GM12878 (cell line): ENCODE results near the gene SLC37A2. TPM values are rescaled to one million over a fixed set of nuclear protein-coding genes. Genes with fewer than 3 reads are reported as not detected.

Experiments
- ATAC-seq: fragments of 200-7000 bp; cut with Tn5 transposase; 3 replicates; pipeline ENCODE4 v1.9.1; 2020; ENCODE audit warnings: mild to moderate bottlenecking, moderate library complexity
- BruUV-seq: library from RNA; stranded (reverse); fragments of 400-500 nt; replicated peaks from 2 replicates; lab custom pipeline; 2021; lab: Mats Ljungman, UMichigan
- CTCF ChIA-PET: fragments of 300-600 bp; sonication (Branson Sonifier 250); formaldehyde crosslinking; extraction: SDS; loops from one replicate; lab custom pipeline; 2021; ENCODE audit warnings: inconsistent platforms; lab: Yijun Ruan, JAX
- POLR2A ChIA-PET: fragments of 350-600 bp; formaldehyde crosslinking; extraction: SDS; loops from one replicate; lab custom pipeline; 2021; ENCODE audit warnings: inconsistent platforms; lab: Charles Lee
- RAD21 ChIA-PET: fragments of 300-600 bp; sonication (Branson Sonifier 250); formaldehyde crosslinking; loops from one replicate; lab custom pipeline; 2023; ENCODE audit warnings: antibody characterized with exemption; ENCODE audit not compliant: unreplicated experiment; lab: Charles Lee
- SMC1A ChIA-PET: fragments of 300-600 bp; sonication (Branson Sonifier 250); formaldehyde crosslinking; loops from one replicate; lab custom pipeline; 2023; ENCODE audit not compliant: unreplicated experiment, uncharacterized antibody; lab: Charles Lee
- DNase-seq: peaks from one replicate; pipeline ENCODE4 v3.0.0-alpha.2; 2011; ENCODE audit warnings: low read depth, low spot score
- FAIRE-seq: peaks from 3 replicates; lab custom pipeline; 2011; peaks lifted over from hg19 to GRCh38; lab: Jason Lieb, UNC
- H2AFZ ChIP-seq: 2 replicates; pipeline ENCODE4 v1.6.0; 2011; ENCODE audit warnings: low read depth, low read length, control low read depth; ENCODE audit not compliant: control insufficient read depth
- H3K27ac ChIP-seq: 2 replicates; pipeline ENCODE4 v1.5.1; 2011; ENCODE audit warnings: control low read depth; ENCODE audit not compliant: control insufficient read depth, insufficient read depth
- H3K27me3 ChIP-seq, 2 experiments: replicated peaks in 1 of 2; 2 replicates each; pipeline versions ENCODE4 v1.6.0 to v1.6.1; 2011; ENCODE audit warnings: low read length in 1 of 2; ENCODE audit not compliant: control insufficient read depth in 2 of 2, insufficient read depth in 2 of 2
- H3K36me3 ChIP-seq, 2 experiments: 2 replicates each; pipeline ENCODE4 v1.5.1; 2011; ENCODE audit warnings: low read length in 1 of 2; ENCODE audit not compliant: control insufficient read depth in 2 of 2, insufficient read depth in 2 of 2
- H3K4me1 ChIP-seq: 2 replicates; pipeline ENCODE4 v1.6.1; 2011; ENCODE audit warnings: mild to moderate bottlenecking, low read length, moderate library complexity, mixed read lengths; ENCODE audit not compliant: control insufficient read depth, insufficient read depth
- H3K4me2 ChIP-seq: 2 replicates; pipeline ENCODE4 v1.6.0; 2011; ENCODE audit warnings: control low read depth; ENCODE audit not compliant: control insufficient read depth, insufficient read depth
- H3K4me3 ChIP-seq: fragments of 200-600 bp; sonication (generic); 2 replicates; pipeline ENCODE4 v1.5.1; 2016
- H3K79me2 ChIP-seq: 2 replicates; pipeline ENCODE4 v1.6.0; 2011; ENCODE audit warnings: low read length; ENCODE audit not compliant: control insufficient read depth, insufficient read depth
- H3K9ac ChIP-seq: 2 replicates; pipeline ENCODE4 v1.8.0; 2011; ENCODE audit warnings: low read length, control low read depth, mixed read lengths; ENCODE audit not compliant: control insufficient read depth, insufficient read depth
- H3K9me3 ChIP-seq: replicated peaks from 3 replicates; pipeline ENCODE4 v1.5.1; 2011; ENCODE audit warnings: mild to moderate bottlenecking, low read length; ENCODE audit not compliant: control insufficient read depth, insufficient read depth
- H4K20me1 ChIP-seq: 2 replicates; pipeline ENCODE4 v1.6.0; 2011; ENCODE audit not compliant: control insufficient read depth, insufficient read depth
- BMI1 ChIP-seq: fragments of 450-650 bp; IDR thresholded peaks from 2 replicates; pipeline ENCODE4 v1.6.1; 2016; ENCODE audit warnings: mild to moderate bottlenecking, moderate library complexity, borderline replicate concordance
- IKZF1 ChIP-seq: fragments of 450-650 bp; conservative IDR thresholded peaks from 2 replicates; pipeline ENCODE4 v1.6.1; 2017; ENCODE audit warnings: antibody characterized with exemption, mild to moderate bottlenecking
- KLF5 ChIP-seq: fragments of 450-650 bp; IDR thresholded peaks from 2 replicates; pipeline ENCODE4 v1.6.1; 2014; ENCODE audit warnings: mild to moderate bottlenecking; ENCODE audit not compliant: partially characterized antibody
- MXI1 ChIP-seq: fragments of 150-350 bp; IDR thresholded peaks from 2 replicates; pipeline ENCODE4 v1.6.1; 2011; ENCODE audit warnings: low read depth, mild to moderate bottlenecking, inconsistent platforms, low read length, improper control_type of control experiment
- NR2F1 ChIP-seq: fragments of 450-650 bp; conservative IDR thresholded peaks from 2 replicates; pipeline ENCODE4 v1.6.1; 2017; ENCODE audit warnings: mild to moderate bottlenecking
- WGBS: methylation state at CpG from one replicate; pipeline ENCODE4 v1.1.6; 2016; ENCODE audit warnings: low lambda C conversion rate; ENCODE audit not compliant: insufficient replicate concordance, insufficient coverage; ENCODE audit errors: missing lambda C conversion rate; 5-methylcytosine and 5-hydroxymethylcytosine counted together
- in situ Hi-C: fragments of 300-500 bp; cut with MboI; formaldehyde crosslinking; loops from 9 replicates; pipeline ENCODE4 v1.14.3; 2018; ENCODE audit warnings: mixed read lengths
- intact Hi-C: fragments of 100-400 bp; cut with micrococcal nuclease; formaldehyde crosslinking; loops from one replicate; pipeline ENCODE4 v1.14.2; 2022; ENCODE audit not compliant: unreplicated experiment
- polyA plus RNA-seq, 11 experiments: library from polyadenylated mRNA; depleted of rRNA in 4 of 11; unstranded in 6 of 11; stranded (reverse) in 5 of 11; fragments of >200 nt; fragmentation: Nextera tagmentation in 4 of 11; fragmentation: Illumina TruSeq in 1 of 11; extraction: Ambion mirVana in 4 of 11; extraction: Trizol in 1 of 11; gene quantifications; 1 replicate in 1 of 11; 2 replicates in 10 of 11; pipeline versions ENCODE4 v1.2.1 to v1.2.3, GENCODE V29; 2011 to 2016; ENCODE audit warnings: inconsistent platforms in 2 of 11, missing spikeins in 2 of 11, low read depth in 1 of 11
- total RNA-seq, 4 experiments: library from RNA; depleted of rRNA in 3 of 4; stranded (reverse); fragments of >200 nt in 3 of 4; fragmentation: Illumina TruSeq in 1 of 4; extraction: Trizol in 1 of 4; gene quantifications; 2 replicates each; pipeline versions ENCODE4 v1.2.1 to v1.2.3, GENCODE V29; 2013 to 2021
- TF ChIP-seq, protein P1 (sequence below): fragments of 450-650 bp; IDR thresholded peaks from 2 replicates; pipeline ENCODE4 v1.6.1; 2017; ENCODE audit warnings: mild to moderate bottlenecking, low read depth, inconsistent platforms; ENCODE audit not compliant: poor library complexity, severe bottlenecking

Gene SLC37A2
- total and polyA plus RNA-seq, 10 of the 15 experiments (the other 5 are each of a cell fraction or from before 2014, with no cell fraction given): 0.26 to 9.8 (median 2.0) TPM

DNA sequence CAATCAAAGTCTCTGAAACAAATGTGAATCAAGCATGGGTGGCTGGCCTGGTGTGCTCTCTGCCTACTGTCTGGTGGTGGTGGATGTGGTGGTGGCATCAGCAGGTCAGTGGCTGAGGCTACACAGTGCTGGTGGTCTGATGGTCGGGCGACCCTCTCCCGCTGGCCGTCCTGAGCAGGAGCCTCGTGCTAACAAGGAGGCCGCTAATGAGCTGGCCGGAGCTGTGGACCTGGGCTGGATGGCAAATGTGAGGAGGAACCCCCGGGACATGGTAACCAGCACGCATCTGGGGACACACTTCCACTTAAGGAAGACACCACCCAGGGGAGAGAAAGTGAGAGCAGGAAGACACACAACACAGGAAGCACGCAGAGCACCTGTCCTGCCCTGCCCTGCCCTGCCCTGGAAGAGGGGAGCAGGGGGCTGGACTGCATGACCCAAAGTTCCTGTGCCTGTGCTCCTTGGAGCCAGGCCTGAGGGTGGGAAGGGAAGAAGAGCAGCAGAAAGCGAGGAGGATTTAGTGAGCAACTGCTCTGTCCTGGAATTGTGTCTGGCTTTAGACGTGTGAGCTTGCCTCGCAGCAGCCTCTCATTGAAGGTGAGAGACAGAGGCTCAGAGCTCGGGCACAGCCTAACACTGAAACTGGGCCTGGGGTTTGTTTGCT is 23.7 kb downstream of the SLC37A2 start:
- 72% methylated on average over 14 of the region's 14 CpGs for WGBS
- no TSS peak for BruUV-seq

More for the DNA sequence above, 23.7 kb downstream of the SLC37A2 start:
- in situ Hi-C loops (no loop called here), intact Hi-C loops (no loop called here)
- H3K27ac ChIP-seq: no peak overlapping the region
- H3K36me3 ChIP-seq: peaks cover 0 to 2% of the 10 kb centered on the region in 2 experiments; a peak in 1 of 4 replicates
- TF ChIP-seq IKZF1 (no peak), BMI1 (no peak), MXI1 (no peak), NR2F1 (no peak), KLF5 (no peak)
- TF ChIP-seq, protein P1, sequence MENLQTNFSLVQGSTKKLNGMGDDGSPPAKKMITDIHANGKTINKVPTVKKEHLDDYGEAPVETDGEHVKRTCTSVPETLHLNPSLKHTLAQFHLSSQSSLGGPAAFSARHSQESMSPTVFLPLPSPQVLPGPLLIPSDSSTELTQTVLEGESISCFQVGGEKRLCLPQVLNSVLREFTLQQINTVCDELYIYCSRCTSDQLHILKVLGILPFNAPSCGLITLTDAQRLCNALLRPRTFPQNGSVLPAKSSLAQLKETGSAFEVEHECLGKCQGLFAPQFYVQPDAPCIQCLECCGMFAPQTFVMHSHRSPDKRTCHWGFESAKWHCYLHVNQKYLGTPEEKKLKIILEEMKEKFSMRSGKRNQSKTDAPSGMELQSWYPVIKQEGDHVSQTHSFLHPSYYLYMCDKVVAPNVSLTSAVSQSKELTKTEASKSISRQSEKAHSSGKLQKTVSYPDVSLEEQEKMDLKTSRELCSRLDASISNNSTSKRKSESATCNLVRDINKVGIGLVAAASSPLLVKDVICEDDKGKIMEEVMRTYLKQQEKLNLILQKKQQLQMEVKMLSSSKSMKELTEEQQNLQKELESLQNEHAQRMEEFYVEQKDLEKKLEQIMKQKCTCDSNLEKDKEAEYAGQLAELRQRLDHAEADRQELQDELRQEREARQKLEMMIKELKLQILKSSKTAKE: no peak
- no peaks in the 10 kb centered on the region for H3K79me2 ChIP-seq
- ChIA-PET SMC1A (no interaction called here), POLR2A (no interaction called here), CTCF (interaction anchor here (1.3 to 7.4 kb wide), 3 partner anchors 23 to 318 kb away, joined by 3 to 100 read pairs (median 5); no protein-coding TSS in a partner anchor), RAD21 (no interaction called here)
- no peaks in the 10 kb centered on the region for H3K9me3 ChIP-seq
- H3K4me2 ChIP-seq: no peak overlapping the region
- H3K9ac ChIP-seq: no peak overlapping the region
- FAIRE-seq (no peak), DNase-seq (no peak), ATAC-seq (no peak)
- no peaks in the 10 kb centered on the region for H3K4me1 ChIP-seq
- H3K27me3 ChIP-seq: no peaks in the 10 kb centered on the region
- no peak overlapping the region for H2AFZ ChIP-seq
- no peaks in the 10 kb centered on the region for H4K20me1 ChIP-seq
- H3K4me3 ChIP-seq: no peak overlapping the region
